Tibial nerve (tissue), 3 donors: ENCODE measurements around the gene PYDC1.

Experiments
- CTCF ChIP-seq, 5 experiments: fragments of 200-600 bp in 3 of 5; fragments of 450-650 bp in 2 of 5; sonication (generic) in 3 of 5; IDR thresholded peaks; one replicate each; pipeline ENCODE4 v1.5.1; 2016 to 2019; ENCODE audit warnings: antibody characterized with exemption in 5 of 5, mild to moderate bottlenecking in 3 of 5, moderate library complexity in 2 of 5
- POLR2A ChIP-seq, 2 donors: fragments of 450-650 bp; IDR thresholded peaks; one replicate each; pipeline ENCODE4 v1.6.1; 2017; ENCODE audit warnings: antibody characterized with exemption in 2 of 2, mild to moderate bottlenecking in 2 of 2, moderate library complexity in 2 of 2

DNA sequence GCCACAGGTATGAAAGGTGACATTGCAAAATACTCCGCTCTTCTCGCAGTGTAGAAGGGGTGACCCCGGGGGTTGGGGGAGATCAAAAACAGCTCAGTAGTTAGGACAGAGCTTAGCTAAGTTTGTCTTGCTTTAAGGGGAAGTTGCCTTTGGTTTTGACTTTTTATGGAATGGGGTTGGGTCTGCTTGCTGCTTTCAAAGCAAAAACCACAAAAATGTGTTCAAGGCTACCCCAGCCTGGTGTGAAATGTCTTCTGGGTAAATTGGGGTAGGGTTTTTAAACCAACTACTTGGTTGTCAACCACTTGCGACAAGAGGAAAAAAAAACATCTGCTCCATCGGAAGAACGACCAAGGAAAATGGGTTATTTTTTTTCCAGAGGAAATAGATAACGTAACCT is 30.8 kb downstream of the PYDC1 start:
- no peak for TF ChIP-seq CTCF (IDR thresholded peaks at IDR 0.05)
- no peak for TF ChIP-seq POLR2A (IDR thresholded peaks at IDR 0.05)
